ENCODE results near the gene ABCC11.

GRCh38 chr16:48117217-48118105 lies 129.9 kb downstream of the ABCC11 start:
- TF ChIP-seq YY1 (IDR thresholded peaks at IDR 0.05; ENCODE audit: insufficient read depth, insufficient read length) (no peak), ZNF274 (IDR thresholded peaks at IDR 0.05; ENCODE audit: low read depth, low read length) (no peak)

Data from NT2/D1 (cell line).